HG02623 (cell line): Measurements from ENCODE around the gene BRD9.

ENCODE experiments used
- ATAC-seq: cut with Tn5 transposase; IDR thresholded peaks from one replicate; pipeline ENCODE4 v1.9.1; 2021; ENCODE audit warnings: moderate library complexity; ENCODE audit not compliant: unreplicated experiment

Gene BRD9

GRCh38 chr5:819078-819477 lies 73.5 kb downstream of the BRD9 start:
- ATAC-seq, result no peak

- no peak for ATAC-seq
Observed at GRCh38 chr5:816176-816575, 76.4 kb downstream of the BRD9 start.

- no peak for ATAC-seq
Observed at GRCh38 chr5:815449-815848, 77.2 kb downstream of the BRD9 start.
